GM23338 (cell line): ENCODE measurements around the gene TENM4. TPM values are rescaled to one million over a fixed set of nuclear protein-coding genes. Genes with fewer than 3 reads are reported as not detected.

Source experiments
- ATAC-seq: fragments of 200-7000 bp; cut with Tn5 transposase; 3 replicates; pipeline ENCODE4 v1.9.1; 2020
- DNase-seq: peaks from one replicate; pipeline ENCODE4 v3.0.0-alpha.2; 2015; ENCODE audit warnings: low spot score
- H2AFZ ChIP-seq: fragments of 200-600 bp; sonication (generic); 2 replicates; pipeline ENCODE4 v1.8.0; 2016; ENCODE audit warnings: antibody characterized with exemption, mild to moderate bottlenecking, moderate library complexity
- H3F3A ChIP-seq: fragments of 200-600 bp; sonication (generic); replicated peaks from 2 replicates; pipeline ENCODE4 v1.8.0; 2017; ENCODE audit warnings: antibody characterized with exemption, mixed run types, low read depth
- H3K27ac ChIP-seq: fragments of 200-600 bp; sonication (generic); 2 replicates; pipeline ENCODE4 v1.6.1; 2016; ENCODE audit warnings: low read depth
- H3K27me3 ChIP-seq: fragments of 200-600 bp; sonication (generic); 2 replicates; pipeline ENCODE4 v1.8.0; 2016; ENCODE audit warnings: mild to moderate bottlenecking, mixed run types, moderate library complexity; ENCODE audit not compliant: insufficient read depth
- H3K36me3 ChIP-seq: fragments of 200-600 bp; sonication (generic); 2 replicates; pipeline ENCODE4 v1.8.0; 2016; ENCODE audit warnings: mild to moderate bottlenecking; ENCODE audit not compliant: insufficient read depth
- H3K4me1 ChIP-seq: fragments of 200-600 bp; sonication (generic); 2 replicates; pipeline ENCODE4 v1.8.0; 2016; ENCODE audit warnings: mild to moderate bottlenecking, moderate library complexity; ENCODE audit not compliant: insufficient read depth
- H3K4me2 ChIP-seq: fragments of 200-600 bp; sonication (generic); 2 replicates; pipeline ENCODE4 v1.7.1; 2017; ENCODE audit warnings: mixed run types
- H3K4me3 ChIP-seq: fragments of 200-600 bp; sonication (generic); 2 replicates; pipeline ENCODE4 v1.6.1; 2016; ENCODE audit warnings: mixed run types
- H3K79me2 ChIP-seq: fragments of 200-600 bp; sonication (generic); replicated peaks from 2 replicates; pipeline ENCODE4 v1.8.0; 2017; ENCODE audit warnings: mild to moderate bottlenecking; ENCODE audit not compliant: insufficient read depth
- H3K9me2 ChIP-seq: fragments of 200-600 bp; sonication (generic); 2 replicates; pipeline ENCODE4 v1.8.0; 2017; ENCODE audit not compliant: insufficient read depth
- H4K20me1 ChIP-seq: fragments of 200-600 bp; sonication (generic); replicated peaks from 2 replicates; pipeline ENCODE4 v1.8.0; 2017; ENCODE audit warnings: mild to moderate bottlenecking; ENCODE audit not compliant: insufficient read depth
- H3K27ac Mint-ChIP-seq: 2 replicates; pipeline ENCODE4 v1.8.0; 2020; ENCODE audit warnings: inconsistent platforms, mild to moderate bottlenecking, moderate library complexity, mixed read lengths
- H3K27me3 Mint-ChIP-seq: 3 replicates; pipeline ENCODE4 v1.8.0; 2022; ENCODE audit warnings: low read depth, mild to moderate bottlenecking, moderate library complexity, mixed read lengths, inconsistent platforms; ENCODE audit not compliant: insufficient read depth, poor library complexity
- H3K36me3 Mint-ChIP-seq: 3 replicates; pipeline ENCODE4 v1.8.0; 2021; ENCODE audit warnings: low read depth, mild to moderate bottlenecking, inconsistent platforms, moderate library complexity, mixed read lengths
- H3K4me1 Mint-ChIP-seq: 3 replicates; pipeline ENCODE4 v1.8.0; 2020; ENCODE audit warnings: mild to moderate bottlenecking, inconsistent platforms, mixed read lengths
- H3K4me3 Mint-ChIP-seq: 3 replicates; pipeline ENCODE4 v1.8.0; 2021; ENCODE audit warnings: moderate library complexity, mild to moderate bottlenecking, inconsistent platforms, mixed read lengths
- H3K9me3 Mint-ChIP-seq: 3 replicates; pipeline ENCODE4 v1.8.0; 2020; ENCODE audit warnings: moderate library complexity, mild to moderate bottlenecking, inconsistent platforms, mixed read lengths
- EZH2 ChIP-seq: fragments of 200-600 bp; sonication (generic); IDR thresholded peaks from one replicate; pipeline ENCODE4 v1.8.0; 2017; ENCODE audit warnings: antibody characterized with exemption, mild to moderate bottlenecking, low read depth; ENCODE audit not compliant: unreplicated experiment
- EZH2phosphoT487 ChIP-seq: fragments of 200-600 bp; sonication (generic); IDR thresholded peaks from one replicate; pipeline ENCODE4 v1.8.1; 2018; ENCODE audit warnings: antibody characterized with exemption; ENCODE audit not compliant: unreplicated experiment
- NANOG ChIP-seq: IDR thresholded peaks from 2 replicates; pipeline ENCODE4 v1.6.1; 2016; ENCODE audit warnings: antibody characterized with exemption, borderline replicate concordance
- POLR2AphosphoS5 ChIP-seq: IDR thresholded peaks from 2 replicates; pipeline ENCODE4 v1.6.1; 2016; ENCODE audit warnings: antibody characterized with exemption, low read depth
- STAT1 ChIP-seq: IDR thresholded peaks from one replicate; pipeline ENCODE4 v1.6.1; 2016; ENCODE audit warnings: antibody characterized with exemption; ENCODE audit not compliant: unreplicated experiment
- ZNF331 ChIP-seq: fragments of 250-450 bp; sonication (Bioruptor Pico); IDR thresholded peaks from 2 replicates; pipeline ENCODE4 v1.5.0; 2020; ENCODE audit warnings: low read depth, mild to moderate bottlenecking, moderate library complexity
- polyA plus RNA-seq: library from polyadenylated mRNA; unstranded; fragments of >200 nt; fragmentation: Nextera tagmentation; extraction: Ambion mirVana; gene quantifications from 2 replicates; pipeline ENCODE4 v1.2.1, GENCODE V29; 2016
- total RNA-seq: library from RNA; depleted of rRNA; stranded (reverse); fragments of >200 nt; shearing (Covaris generic); gene quantifications from 2 replicates; pipeline ENCODE4 v1.2.3, GENCODE V29; 2014
- TF ChIP-seq, protein P1 (sequence below), 2 experiments: fragments of 200-600 bp in 1 of 2; sonication (generic) in 1 of 2; conservative IDR thresholded peaks; 2 replicates each; pipeline versions ENCODE4 v1.5.1 to v1.6.1; 2016 to 2017; ENCODE audit warnings: antibody characterized with exemption in 2 of 2, low read depth in 2 of 2, mild to moderate bottlenecking in 2 of 2, moderate library complexity in 1 of 2
- TF ChIP-seq, protein P2 (sequence below): IDR thresholded peaks from one replicate; pipeline ENCODE4 v1.6.1; 2018; ENCODE audit warnings: antibody characterized with exemption; ENCODE audit not compliant: unreplicated experiment

Gene TENM4
- total and polyA plus RNA-seq, 2 experiments from 2014 or later: 7.3 TPM

DNA sequence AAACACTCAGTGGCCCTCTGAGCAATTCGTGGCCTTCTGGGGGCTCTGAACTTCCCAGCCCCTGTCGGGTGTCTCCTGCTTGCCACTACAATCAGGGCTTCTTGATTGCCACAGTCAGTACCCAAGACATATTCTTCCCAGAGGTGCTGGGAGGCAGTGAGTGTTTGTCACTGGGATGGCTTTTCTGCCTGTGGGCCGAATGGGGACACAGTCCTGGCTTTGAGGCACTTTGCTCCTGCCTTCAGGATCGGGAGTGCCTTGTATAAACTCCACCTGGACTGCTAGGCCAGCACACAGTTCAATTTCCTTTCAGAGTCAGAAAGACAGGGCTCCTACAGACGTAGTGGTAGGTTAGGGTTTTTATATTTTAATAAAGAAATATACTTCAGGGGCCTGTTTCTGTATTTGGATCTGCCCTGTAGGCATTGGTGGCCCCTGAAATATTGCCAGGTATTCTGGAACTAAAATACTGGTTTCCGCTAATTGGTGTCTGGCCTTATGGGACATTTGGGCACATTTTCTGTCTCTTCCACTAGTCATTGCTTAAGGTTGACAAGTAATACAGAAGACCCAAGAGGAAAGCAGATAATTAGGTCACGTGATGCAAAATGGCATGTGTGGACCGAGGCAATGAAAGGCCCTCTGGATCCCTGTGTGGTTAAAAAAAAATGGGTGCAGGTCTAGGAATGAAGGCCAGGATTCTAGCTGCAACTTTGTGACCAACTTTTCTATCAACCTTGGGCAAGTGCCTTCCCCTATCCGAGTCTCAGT, 767.8 kb downstream of the TENM4 start (continued):
- TF ChIP-seq, protein P1, sequence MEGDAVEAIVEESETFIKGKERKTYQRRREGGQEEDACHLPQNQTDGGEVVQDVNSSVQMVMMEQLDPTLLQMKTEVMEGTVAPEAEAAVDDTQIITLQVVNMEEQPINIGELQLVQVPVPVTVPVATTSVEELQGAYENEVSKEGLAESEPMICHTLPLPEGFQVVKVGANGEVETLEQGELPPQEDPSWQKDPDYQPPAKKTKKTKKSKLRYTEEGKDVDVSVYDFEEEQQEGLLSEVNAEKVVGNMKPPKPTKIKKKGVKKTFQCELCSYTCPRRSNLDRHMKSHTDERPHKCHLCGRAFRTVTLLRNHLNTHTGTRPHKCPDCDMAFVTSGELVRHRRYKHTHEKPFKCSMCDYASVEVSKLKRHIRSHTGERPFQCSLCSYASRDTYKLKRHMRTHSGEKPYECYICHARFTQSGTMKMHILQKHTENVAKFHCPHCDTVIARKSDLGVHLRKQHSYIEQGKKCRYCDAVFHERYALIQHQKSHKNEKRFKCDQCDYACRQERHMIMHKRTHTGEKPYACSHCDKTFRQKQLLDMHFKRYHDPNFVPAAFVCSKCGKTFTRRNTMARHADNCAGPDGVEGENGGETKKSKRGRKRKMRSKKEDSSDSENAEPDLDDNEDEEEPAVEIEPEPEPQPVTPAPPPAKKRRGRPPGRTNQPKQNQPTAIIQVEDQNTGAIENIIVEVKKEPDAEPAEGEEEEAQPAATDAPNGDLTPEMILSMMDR (conservative IDR thresholded peaks at IDR 0.05; ENCODE audit: low read depth in 2 of 2): no peak
- TF ChIP-seq POLR2AphosphoS5 (no peak), EZH2phosphoT487 (no peak), STAT1 (no peak), EZH2 (no peak)
- TF ChIP-seq, protein P2, sequence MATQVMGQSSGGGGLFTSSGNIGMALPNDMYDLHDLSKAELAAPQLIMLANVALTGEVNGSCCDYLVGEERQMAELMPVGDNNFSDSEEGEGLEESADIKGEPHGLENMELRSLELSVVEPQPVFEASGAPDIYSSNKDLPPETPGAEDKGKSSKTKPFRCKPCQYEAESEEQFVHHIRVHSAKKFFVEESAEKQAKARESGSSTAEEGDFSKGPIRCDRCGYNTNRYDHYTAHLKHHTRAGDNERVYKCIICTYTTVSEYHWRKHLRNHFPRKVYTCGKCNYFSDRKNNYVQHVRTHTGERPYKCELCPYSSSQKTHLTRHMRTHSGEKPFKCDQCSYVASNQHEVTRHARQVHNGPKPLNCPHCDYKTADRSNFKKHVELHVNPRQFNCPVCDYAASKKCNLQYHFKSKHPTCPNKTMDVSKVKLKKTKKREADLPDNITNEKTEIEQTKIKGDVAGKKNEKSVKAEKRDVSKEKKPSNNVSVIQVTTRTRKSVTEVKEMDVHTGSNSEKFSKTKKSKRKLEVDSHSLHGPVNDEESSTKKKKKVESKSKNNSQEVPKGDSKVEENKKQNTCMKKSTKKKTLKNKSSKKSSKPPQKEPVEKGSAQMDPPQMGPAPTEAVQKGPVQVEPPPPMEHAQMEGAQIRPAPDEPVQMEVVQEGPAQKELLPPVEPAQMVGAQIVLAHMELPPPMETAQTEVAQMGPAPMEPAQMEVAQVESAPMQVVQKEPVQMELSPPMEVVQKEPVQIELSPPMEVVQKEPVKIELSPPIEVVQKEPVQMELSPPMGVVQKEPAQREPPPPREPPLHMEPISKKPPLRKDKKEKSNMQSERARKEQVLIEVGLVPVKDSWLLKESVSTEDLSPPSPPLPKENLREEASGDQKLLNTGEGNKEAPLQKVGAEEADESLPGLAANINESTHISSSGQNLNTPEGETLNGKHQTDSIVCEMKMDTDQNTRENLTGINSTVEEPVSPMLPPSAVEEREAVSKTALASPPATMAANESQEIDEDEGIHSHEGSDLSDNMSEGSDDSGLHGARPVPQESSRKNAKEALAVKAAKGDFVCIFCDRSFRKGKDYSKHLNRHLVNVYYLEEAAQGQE: no peak

DNA sequence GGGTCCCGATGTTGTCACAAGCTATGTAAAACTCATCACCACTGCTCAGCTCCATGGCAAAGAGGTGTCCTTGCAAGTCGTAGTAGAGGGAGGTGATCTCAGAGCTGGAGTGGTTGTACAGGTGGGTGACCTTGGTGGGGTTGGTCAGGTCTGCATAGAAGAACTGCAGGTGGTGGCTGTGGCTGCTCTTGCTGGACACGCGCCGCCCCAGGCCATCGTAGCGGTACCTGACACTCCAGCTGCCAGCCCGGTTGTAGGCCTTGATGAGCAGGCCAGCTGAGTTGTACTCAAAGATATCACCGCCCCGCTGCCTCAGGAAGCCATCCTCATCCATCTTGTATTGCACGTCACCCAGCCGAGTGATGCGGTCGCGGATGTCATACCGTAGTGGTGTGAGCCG, 771.6 kb downstream of the TENM4 start:
- Histone ChIP-seq H3K36me3 (no peaks in the 10 kb centered on the region), H3F3A (no peaks in the 10 kb centered on the region), H2AFZ (no peak overlapping the region), H3K4me2 (no peak overlapping the region), H3K79me2 (no peaks in the 10 kb centered on the region), H4K20me1 (no peaks in the 10 kb centered on the region), H3K9me2 (0 out of 2 replicates have a peak, but pooled peaks cover 5% of the 10 kb centered on the region), H3K27me3 (no peaks in the 10 kb centered on the region), H3K27ac (no peak overlapping the region), H3K4me1 (no peaks in the 10 kb centered on the region; the same call in 1 of the 2 replicates), H3K4me3 (no peak overlapping the region)
- Mint-ChIP-seq H3K27ac (no peak overlapping the region), H3K9me3 (no peaks in the 10 kb centered on the region), H3K4me3 (no peak overlapping the region), H3K4me1 (0 out of 3 replicates have a peak, but pooled peaks cover 3% of the 10 kb centered on the region), H3K36me3 (peaks cover 9% of the 10 kb centered on the region; the same call in 1 of the 3 replicates), H3K27me3 (no peaks in the 10 kb centered on the region)
- no peak for DNase-seq
- no peak for ATAC-seq
- TF ChIP-seq ZNF331: no peak
- no peak for TF ChIP-seq EZH2
- TF ChIP-seq, protein P2: no peak
- no peak for TF ChIP-seq NANOG
